Activated CD4-positive, alpha-beta memory T cell treated with anti-CD3 and anti-CD28 coated beads, Interleukin-2, amount 10 ng/mL, durations not matched to agents 7 days and 5 days (primary cell): ENCODE results near the gene RINT1. TPM values are rescaled to one million over a fixed set of nuclear protein-coding genes. Genes with fewer than 3 reads are reported as not detected.
"Not testable (repeated sequence)": the region's sequence is repeated elsewhere in the genome, so short reads cannot be mapped to it uniquely, and the experiment has no call there.

Experiments
- CTCF ChIA-PET: fragments of 350-600 bp; sonication (Branson Sonifier 250); formaldehyde crosslinking; loops from one replicate; lab custom pipeline; 2021; ENCODE audit warnings: antibody characterized with exemption, inconsistent platforms; lab: Charles Lee
- POLR2A ChIA-PET: fragments of 350-600 bp; sonication (Branson Sonifier 250); formaldehyde crosslinking; loops from one replicate; lab custom pipeline; 2021; ENCODE audit warnings: antibody characterized with exemption; lab: Charles Lee
- DNase-seq: peaks from one replicate; pipeline ENCODE4 v3.0.0-alpha.2; 2020
- H3K27ac Mint-ChIP-seq: one replicate; pipeline ENCODE4 v1.8.0; 2021; ENCODE audit warnings: mild to moderate bottlenecking, mixed read lengths
- H3K27me3 Mint-ChIP-seq: one replicate; pipeline ENCODE4 v1.8.0; 2021; ENCODE audit warnings: mixed read lengths
- H3K36me3 Mint-ChIP-seq: one replicate; pipeline ENCODE4 v1.8.0; 2021; ENCODE audit warnings: low read depth, mixed read lengths
- H3K4me1 Mint-ChIP-seq: one replicate; pipeline ENCODE4 v1.8.0; 2021; ENCODE audit warnings: mixed read lengths
- H3K4me3 Mint-ChIP-seq: one replicate; pipeline ENCODE4 v1.8.0; 2021; ENCODE audit warnings: mild to moderate bottlenecking, mixed read lengths
- H3K9me3 Mint-ChIP-seq: one replicate; pipeline ENCODE4 v1.8.0; 2021; ENCODE audit warnings: mixed read lengths
- total RNA-seq, 2 experiments: library from RNA; stranded (reverse); gene quantifications; one replicate each; pipeline ENCODE4 v1.2.3, GENCODE V29; 2021

The RINT1 gene
- 10 to 100 TPM; 20.5 to 21.9 TPM for total RNA-seq

GRCh38 chr7:105531792-105532671 lies at the start of gene RINT1:
Gene RINT1 (plus strand): TSS chr7:105532201. CDS start chr7:105532316, 115 bp downstream.
- no peaks in the 10 kb centered on the region for H3K9me3 Mint-ChIP-seq
- POLR2A ChIA-PET, result interaction anchor here (0.6 to 4.5 kb wide), 34 partner anchors 9 to 1186 kb away, joined by 3 to 34 read pairs (median 4); partner anchors contain the start of genes EFCAB10, KMT2E, PUS7 and SRPK2
- H3K27ac Mint-ChIP-seq, result peak within 1 kb of the TSS; percentile 88
- peak within 1 kb of the TSS; percentile 81 for H3K4me3 Mint-ChIP-seq
- H3K4me1 Mint-ChIP-seq, result peaks cover 43% of the 10 kb centered on the region
- CTCF ChIA-PET, result interaction anchor here (0.6 to 1.8 kb wide), 28 partner anchors 9 to 551 kb away, joined by 3 to 12 read pairs (median 4); partner anchors contain the start of gene EFCAB10
- no peaks in the 10 kb centered on the region for H3K27me3 Mint-ChIP-seq
- peaks cover 3% of the 10 kb centered on the region for H3K36me3 Mint-ChIP-seq
- DNase-seq, result peak; percentile 92

- H3K9me3 Mint-ChIP-seq, result no peaks in the 10 kb centered on the region
- DNase-seq, result peak; percentile 21
- H3K27me3 Mint-ChIP-seq, result no peaks in the 10 kb centered on the region
- ChIA-PET POLR2A (interaction anchor here (0.7 kb wide), 1 partner anchor 58 kb away, joined by 3 read pairs; no protein-coding TSS in a partner anchor), CTCF (interaction anchor here (0.5 to 1.5 kb wide), 5 partner anchors 58 to 140 kb away, joined by 3 read pairs; no protein-coding TSS in a partner anchor)
- no peak overlapping the region for H3K4me3 Mint-ChIP-seq
- H3K4me1 Mint-ChIP-seq, result peaks cover 3% of the 10 kb centered on the region
- peak overlapping the region; percentile 31 for H3K27ac Mint-ChIP-seq
- peaks cover 4% of the 10 kb centered on the region for H3K36me3 Mint-ChIP-seq
Measured at GRCh38 chr7:105487579-105488571, 44.1 kb upstream of the RINT1 start.

DNA sequence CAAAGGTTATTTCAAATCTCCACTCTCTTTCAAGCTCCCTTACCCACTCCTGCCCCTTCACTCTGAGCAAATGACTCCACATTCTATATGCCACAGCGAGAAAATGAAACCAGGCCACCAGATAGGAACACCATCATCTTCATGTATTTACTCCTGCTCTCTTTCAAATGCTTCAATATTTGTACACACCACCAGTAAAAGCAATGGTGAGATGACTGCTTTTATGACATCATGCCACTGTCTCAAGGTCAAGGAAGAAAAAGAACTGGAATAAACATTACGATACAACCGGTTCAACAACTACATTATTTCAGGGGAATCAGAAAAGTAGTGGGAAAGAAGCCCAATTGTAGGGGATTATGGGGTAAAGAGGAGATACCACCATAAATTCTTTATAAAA lies 42.6 kb upstream of the RINT1 start:
- Mint-ChIP-seq H3K4me1 (peaks cover 3% of the 10 kb centered on the region), H3K36me3 (peaks cover 4% of the 10 kb centered on the region), H3K27me3 (no peaks in the 10 kb centered on the region), H3K27ac (no peak overlapping the region), H3K9me3 (no peaks in the 10 kb centered on the region), H3K4me3 (no peak overlapping the region)
- no peak for DNase-seq
- ChIA-PET CTCF (interaction anchor here (0.7 kb wide), 1 partner anchor 63 kb away, joined by 3 read pairs; no protein-coding TSS in a partner anchor), POLR2A (no interaction called here)

- H3K4me3 Mint-ChIP-seq, result no peak overlapping the region
- no peak overlapping the region for H3K27ac Mint-ChIP-seq
- CTCF ChIA-PET, result interaction anchor here (0.7 to 0.8 kb wide), 2 partner anchors 74 kb away, joined by 3 read pairs; no protein-coding TSS in a partner anchor
- peaks cover 2% of the 10 kb centered on the region for H3K36me3 Mint-ChIP-seq
- H3K9me3 Mint-ChIP-seq, result no peaks in the 10 kb centered on the region
- no peaks in the 10 kb centered on the region for H3K27me3 Mint-ChIP-seq
- POLR2A ChIA-PET, result no interaction called here
- no peaks in the 10 kb centered on the region for H3K4me1 Mint-ChIP-seq
- DNase-seq, result no peak
Measured at GRCh38 chr7:105493196-105493922, 38.6 kb upstream of the RINT1 start.

DNA sequence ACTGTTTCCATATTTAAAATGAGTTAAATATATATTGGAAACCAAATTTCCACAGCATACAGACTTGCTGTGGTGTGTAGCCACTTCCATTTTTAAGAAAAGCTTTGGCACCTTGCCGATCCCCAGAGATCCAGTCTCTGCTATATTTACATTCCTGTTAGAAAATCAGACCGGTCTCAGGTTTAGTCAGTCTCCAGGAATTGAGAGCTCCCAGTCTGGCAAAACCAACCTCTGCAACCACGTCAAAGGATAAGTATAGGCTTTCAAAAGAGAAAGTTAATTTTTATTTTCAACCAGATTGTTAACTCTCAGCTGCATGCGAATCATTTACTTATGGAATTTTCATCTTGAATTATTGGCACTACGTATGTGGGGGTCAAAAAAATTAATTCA lies 38.1 kb upstream of the RINT1 start:
- POLR2A ChIA-PET, result no interaction called here
- Mint-ChIP-seq H3K27ac (no peak overlapping the region), H3K4me1 (no peaks in the 10 kb centered on the region), H3K36me3 (peaks cover 2% of the 10 kb centered on the region), H3K4me3 (no peak overlapping the region), H3K9me3 (no peaks in the 10 kb centered on the region), H3K27me3 (no peaks in the 10 kb centered on the region)
- CTCF ChIA-PET, result interaction anchor here (0.7 to 0.8 kb wide), 2 partner anchors 73 to 74 kb away, joined by 3 read pairs; no protein-coding TSS in a partner anchor
- no peak for DNase-seq

DNA sequence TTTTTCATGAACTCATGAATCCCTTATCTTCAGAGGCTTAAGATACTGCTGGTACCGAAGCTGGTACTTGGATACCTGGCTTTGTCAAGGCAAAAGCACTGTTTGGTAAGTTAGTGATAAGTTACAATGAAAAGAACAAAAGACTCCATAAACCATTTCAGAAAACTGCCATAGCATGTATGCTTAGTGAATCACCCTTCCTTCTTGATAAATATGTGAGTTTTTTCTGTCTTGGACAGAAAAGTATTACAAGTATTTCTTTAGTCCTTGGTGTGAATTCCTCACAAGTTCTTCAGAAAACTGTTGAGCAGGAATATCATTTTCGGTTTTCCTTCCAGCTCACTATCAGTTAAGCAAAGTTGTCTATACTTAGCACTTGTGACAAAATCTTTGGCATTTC lies 35.5 kb upstream of the RINT1 start:
- H3K4me3 Mint-ChIP-seq, result no peak overlapping the region
- CTCF ChIA-PET, result interaction anchor here (0.8 to 1.9 kb wide), 3 partner anchors 9 to 35 kb away, joined by 3 to 4 read pairs (median 3); partner anchors contain the start of gene RINT1
- DNase-seq, result no peak
- no peak overlapping the region for H3K27ac Mint-ChIP-seq
- peaks cover 8% of the 10 kb centered on the region for H3K36me3 Mint-ChIP-seq
- POLR2A ChIA-PET, result interaction anchor here (1.6 kb wide), 1 partner anchor 35 kb away, joined by 6 read pairs; the partner anchor contains the start of gene RINT1
- H3K4me1 Mint-ChIP-seq, result no peaks in the 10 kb centered on the region
- no peaks in the 10 kb centered on the region for H3K9me3 Mint-ChIP-seq
- H3K27me3 Mint-ChIP-seq, result no peaks in the 10 kb centered on the region

DNA sequence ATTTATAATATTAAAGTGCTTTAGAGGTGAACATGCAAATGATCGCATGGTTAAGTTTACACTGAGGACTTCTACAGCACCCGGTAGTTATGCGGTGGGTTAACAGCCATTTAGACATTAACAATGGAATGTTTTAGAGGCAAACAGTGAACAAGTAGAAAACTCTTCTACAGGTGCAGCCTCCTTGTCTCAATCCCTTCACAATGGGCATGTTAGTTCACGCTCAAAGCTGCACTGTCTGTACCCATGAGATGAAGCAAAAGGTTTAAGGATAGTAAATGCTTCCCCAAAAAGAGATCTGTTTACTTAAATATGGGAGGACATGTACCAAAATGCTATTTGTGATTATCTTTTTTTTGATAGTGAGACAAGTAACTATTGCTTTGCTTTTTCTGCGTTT lies 35.0 kb upstream of the RINT1 start:
- H3K4me3 Mint-ChIP-seq, result no peak overlapping the region
- no peaks in the 10 kb centered on the region for H3K27me3 Mint-ChIP-seq
- H3K9me3 Mint-ChIP-seq, result no peaks in the 10 kb centered on the region
- CTCF ChIA-PET, result interaction anchor here (1.3 to 1.9 kb wide), 2 partner anchors 8 to 35 kb away, joined by 3 to 4 read pairs; partner anchors contain the start of gene RINT1
- H3K36me3 Mint-ChIP-seq, result peaks cover 8% of the 10 kb centered on the region
- no peak overlapping the region for H3K27ac Mint-ChIP-seq
- no peak for DNase-seq
- H3K4me1 Mint-ChIP-seq, result no peaks in the 10 kb centered on the region
- POLR2A ChIA-PET, result no interaction called here

- Mint-ChIP-seq H3K27ac (no peak overlapping the region), H3K4me3 (no peak overlapping the region), H3K4me1 (no peaks in the 10 kb centered on the region), H3K9me3 (no peaks in the 10 kb centered on the region), H3K36me3 (peaks cover 13% of the 10 kb centered on the region), H3K27me3 (no peaks in the 10 kb centered on the region)
- CTCF ChIA-PET, result no interaction called here
- POLR2A ChIA-PET, result interaction anchor here (1.0 to 1.3 kb wide), 2 partner anchors 19 to 21 kb away, joined by 3 read pairs; no protein-coding TSS in a partner anchor
- no peak for DNase-seq
Measured at GRCh38 chr7:105502173-105502572, 29.8 kb upstream of the RINT1 start.

DNA sequence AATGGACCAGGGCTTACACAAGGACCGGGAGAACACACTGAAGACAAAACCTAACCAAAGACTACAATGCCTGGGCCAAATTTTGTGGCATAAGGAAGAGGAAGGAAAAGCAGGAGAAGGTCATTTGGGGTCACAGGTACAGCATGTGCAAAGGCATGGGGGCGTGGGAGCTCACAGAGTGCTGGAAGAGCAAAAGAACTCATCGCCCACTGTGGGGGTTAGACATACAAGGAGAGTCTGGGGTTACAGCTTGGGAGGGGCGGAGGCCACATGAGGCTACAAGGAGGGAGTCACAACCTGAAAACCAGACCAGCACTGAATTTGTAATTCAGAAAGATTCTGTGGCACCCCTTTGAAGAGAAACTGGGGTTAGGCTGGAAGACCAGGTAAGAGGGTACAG lies 19.6 kb upstream of the RINT1 start:
- CTCF ChIA-PET, result no interaction called here

DNA sequence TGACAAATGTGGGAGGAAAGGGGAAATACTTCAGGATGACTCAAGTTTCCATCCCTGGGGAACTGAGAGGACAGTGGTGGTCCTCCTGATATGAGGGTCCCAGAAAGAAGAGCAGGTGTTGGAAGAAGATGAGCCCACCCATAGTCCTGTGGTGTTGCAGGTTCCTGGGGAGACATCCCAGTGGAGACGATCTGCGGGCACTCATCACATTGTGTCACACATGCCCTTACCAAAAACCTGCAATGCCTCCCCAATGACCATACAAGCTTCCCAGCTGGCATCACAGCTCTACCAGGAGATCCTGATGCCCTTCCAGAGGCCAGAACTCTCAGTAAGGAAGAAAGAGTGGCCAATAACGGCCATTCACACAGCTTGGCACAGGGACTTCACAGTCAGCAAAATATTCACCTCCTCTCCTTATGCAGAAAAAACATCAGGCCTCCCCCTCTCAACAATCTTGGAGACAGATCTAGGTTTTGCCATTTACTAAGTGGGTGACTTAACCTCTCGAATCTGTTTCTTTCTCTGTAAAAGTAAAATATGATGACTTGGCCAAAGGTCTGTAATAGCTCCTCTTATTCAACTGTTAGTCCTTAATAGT lies 19.0 kb upstream of the RINT1 start:
- DNase-seq, result no peak
- CTCF ChIA-PET, result no interaction called here
- Mint-ChIP-seq H3K36me3 (no peaks in the 10 kb centered on the region), H3K4me3 (no peak overlapping the region), H3K27me3 (no peaks in the 10 kb centered on the region), H3K27ac (no peak overlapping the region), H3K4me1 (peaks cover 19% of the 10 kb centered on the region), H3K9me3 (no peaks in the 10 kb centered on the region)
- POLR2A ChIA-PET, result no interaction called here

More for the DNA sequence above, 19.6 kb upstream of the RINT1 start:
- no peaks in the 10 kb centered on the region for H3K36me3 Mint-ChIP-seq
- H3K27ac Mint-ChIP-seq, result no peak overlapping the region
- H3K9me3 Mint-ChIP-seq, result no peaks in the 10 kb centered on the region
- no peak overlapping the region for H3K4me3 Mint-ChIP-seq
- no peaks in the 10 kb centered on the region for H3K27me3 Mint-ChIP-seq
- DNase-seq, result no peak
- POLR2A ChIA-PET, result no interaction called here
- H3K4me1 Mint-ChIP-seq, result peaks cover 19% of the 10 kb centered on the region

DNA sequence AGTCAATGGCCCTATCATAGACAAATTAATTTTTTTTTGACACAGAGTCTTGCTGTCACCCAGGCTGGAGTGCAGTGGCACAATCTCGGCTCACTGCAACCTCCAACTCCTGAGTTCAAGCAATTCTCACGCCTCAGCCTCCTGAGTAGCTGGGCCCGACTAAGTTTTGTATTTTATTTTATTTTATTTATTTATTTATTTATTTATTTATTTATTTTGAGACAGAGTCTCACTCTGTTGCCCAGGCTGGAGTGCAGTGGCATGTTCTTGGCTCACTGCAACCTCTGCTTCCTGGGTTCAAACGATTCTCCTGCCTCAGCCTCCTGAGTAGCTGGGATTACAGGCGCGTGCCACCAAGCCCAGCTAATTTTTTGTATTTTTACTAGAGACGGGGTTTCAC lies 16.4 kb upstream of the RINT1 start:
- H3K4me1 Mint-ChIP-seq, result peaks cover 27% of the 10 kb centered on the region
- POLR2A ChIA-PET, CTCF ChIA-PET, H3K27ac Mint-ChIP-seq, H3K27me3 Mint-ChIP-seq, H3K4me3 Mint-ChIP-seq, DNase-seq, H3K36me3 Mint-ChIP-seq, H3K9me3 Mint-ChIP-seq: not testable (repeated sequence)
